Stimulated activated naive CD8-positive, alpha-beta T cell treated with anti-CD3 and anti-CD28 coated beads, Interleukin-15, amount 100 ng/mL, for 72 hours (primary cell): ENCODE measurements around the gene ZC3H15.

ENCODE experiments used
- ATAC-seq: fragments of 150-1000 bp; cut with Tn5 transposase; 2 replicates; pipeline ENCODE4 v1.10.0; 2021; ENCODE audit warnings: mild to moderate bottlenecking, moderate library complexity
- DNase-seq, 2 donors: peaks; one replicate each; pipeline ENCODE4 v3.0.0; 2021 to 2022
- H3K27ac Mint-ChIP-seq, 2 donors: one replicate each; pipeline ENCODE4 v1.8.0; 2022; ENCODE audit warnings: mild to moderate bottlenecking in 2 of 2, mixed read lengths in 2 of 2, moderate library complexity in 2 of 2
- H3K27me3 Mint-ChIP-seq: one replicate; pipeline ENCODE4 v1.8.0; 2022; ENCODE audit warnings: mixed read lengths
- H3K4me1 Mint-ChIP-seq: one replicate; pipeline ENCODE4 v1.8.0; 2022; ENCODE audit warnings: mild to moderate bottlenecking, mixed read lengths
- H3K4me3 Mint-ChIP-seq, 2 donors: one replicate each; pipeline ENCODE4 v1.8.0; 2022; ENCODE audit warnings: mild to moderate bottlenecking in 2 of 2, mixed read lengths in 2 of 2, moderate library complexity in 1 of 2
- H3K9me3 Mint-ChIP-seq, 2 donors: one replicate each; pipeline ENCODE4 v1.8.0; 2022; ENCODE audit warnings: mixed read lengths in 2 of 2

ZC3H15 gene

GRCh38 chr2:186551323-186552050 is 65.4 kb downstream of the ZC3H15 start:
- no peak for DNase-seq

DNA sequence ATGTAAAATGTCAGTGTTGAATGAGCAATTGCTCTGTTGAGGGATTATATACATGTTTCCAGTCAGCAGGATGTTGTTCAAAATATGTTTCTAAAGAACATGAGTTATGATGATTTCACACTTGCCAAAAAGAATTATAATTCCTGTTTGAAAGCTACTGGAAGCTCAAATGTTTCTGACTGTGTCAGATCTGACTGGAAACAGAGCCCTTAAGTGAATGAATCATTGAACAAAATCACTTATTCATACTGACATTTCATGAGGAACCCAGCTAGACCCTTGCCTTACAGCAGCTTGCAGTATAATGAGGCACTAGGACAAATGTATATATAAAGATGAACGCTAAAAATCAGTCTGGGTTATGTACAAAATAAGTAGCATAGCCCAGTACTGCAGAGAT is 68.4 kb downstream of the ZC3H15 start:
- Mint-ChIP-seq H3K4me3 (no peak overlapping the region), H3K9me3 (no peaks in the 10 kb centered on the region), H3K4me1 (no peaks in the 10 kb centered on the region), H3K27me3 (peaks cover 10% of the 10 kb centered on the region), H3K27ac (no peak overlapping the region)
- ATAC-seq (no peak), DNase-seq (no peak)

More at GRCh38 chr2:186551323-186552050, 65.4 kb downstream of the ZC3H15 start:
- no peaks in the 10 kb centered on the region for H3K4me1 Mint-ChIP-seq
- ATAC-seq = no peak
- H3K9me3 Mint-ChIP-seq = no peaks in the 10 kb centered on the region
- H3K4me3 Mint-ChIP-seq = no peak overlapping the region
- H3K27ac Mint-ChIP-seq = no peak overlapping the region
- H3K27me3 Mint-ChIP-seq = peaks cover 10% of the 10 kb centered on the region

GRCh38 chr2:186554850-186555671 is 69.0 kb downstream of the ZC3H15 start:
- DNase-seq (no peak), ATAC-seq (no peak)
- no peak overlapping the region for H3K27ac Mint-ChIP-seq
- no peaks in the 10 kb centered on the region for H3K4me1 Mint-ChIP-seq
- H3K4me3 Mint-ChIP-seq = no peak overlapping the region
- H3K9me3 Mint-ChIP-seq = no peaks in the 10 kb centered on the region
- peaks cover 5% of the 10 kb centered on the region for H3K27me3 Mint-ChIP-seq

DNA sequence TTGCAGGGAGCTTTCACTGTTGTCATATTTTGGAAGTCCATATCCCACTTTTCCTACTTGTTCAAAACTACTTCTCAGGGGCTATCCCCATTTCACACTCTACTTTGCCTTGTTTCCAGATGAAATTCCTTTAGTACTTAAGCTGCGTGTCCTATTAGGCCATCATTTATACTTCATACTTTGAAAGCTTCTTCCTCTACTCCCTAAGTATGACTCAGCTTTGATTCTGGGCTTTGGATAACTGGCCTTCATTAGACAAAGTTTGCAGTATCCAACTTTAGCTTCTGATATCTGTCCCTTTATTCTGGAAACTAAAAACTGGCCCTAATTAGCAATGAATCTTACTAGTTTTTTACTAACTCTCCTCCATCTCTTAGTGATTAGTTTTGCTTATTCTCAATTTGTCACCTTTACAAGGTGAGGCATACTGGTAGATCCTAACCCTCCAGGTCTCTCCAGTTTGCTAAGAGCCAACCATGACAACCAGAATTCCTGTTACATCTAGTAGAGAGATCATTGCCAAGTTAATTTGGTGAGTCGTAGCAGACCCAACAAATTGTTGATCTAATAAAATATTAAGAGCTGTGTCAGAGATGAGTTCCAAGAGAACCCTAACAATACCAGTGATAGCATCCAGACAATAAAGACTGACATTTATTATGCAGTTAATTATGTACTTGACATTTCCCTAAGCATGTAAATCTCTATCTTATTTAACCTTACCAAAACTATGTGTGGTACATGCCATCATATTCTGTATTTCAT is 72.6 kb downstream of the ZC3H15 start:
- no peaks in the 10 kb centered on the region for H3K4me1 Mint-ChIP-seq
- DNase-seq = no peak
- no peak overlapping the region for H3K27ac Mint-ChIP-seq
- no peak overlapping the region for H3K4me3 Mint-ChIP-seq
- no peaks in the 10 kb centered on the region for H3K27me3 Mint-ChIP-seq
- H3K9me3 Mint-ChIP-seq = no peaks in the 10 kb centered on the region
- no peak for ATAC-seq
